Loucy (cell line): Measurements from ENCODE around the gene NPVF.

ENCODE experiments used
- EZH2phosphoT487 ChIP-seq: fragments of 200-600 bp; IDR thresholded peaks from 2 replicates; pipeline ENCODE4 v1.6.1; 2018; ENCODE audit warnings: antibody characterized with exemption, mild to moderate bottlenecking, moderate library complexity, borderline replicate concordance
- TF ChIP-seq, protein P1 (sequence below): fragments of 200-600 bp; sonication (generic); conservative IDR thresholded peaks from 2 replicates; pipeline ENCODE4 v1.5.1; 2014; ENCODE audit warnings: mild to moderate bottlenecking, antibody characterized with exemption, low read length

DNA sequence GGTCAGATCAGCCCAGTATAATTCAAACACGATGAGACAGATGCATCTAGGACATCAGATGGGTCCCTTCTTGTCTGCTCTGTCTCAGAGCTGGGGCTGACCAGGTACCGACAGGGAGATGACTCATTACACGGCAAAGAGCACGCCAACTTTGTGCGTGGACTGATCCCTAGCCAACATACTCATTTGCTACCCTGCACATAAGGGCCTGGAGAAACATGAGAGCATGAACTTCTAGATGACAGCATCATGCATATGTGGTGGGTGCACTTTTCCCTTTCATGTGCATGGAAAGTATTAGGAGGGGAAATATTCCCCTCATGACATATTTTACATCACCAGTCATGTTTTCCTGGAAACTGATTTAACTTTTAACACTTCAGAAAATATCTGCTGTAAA lies 35.1 kb upstream of the NPVF start:
- TF ChIP-seq, protein P1, sequence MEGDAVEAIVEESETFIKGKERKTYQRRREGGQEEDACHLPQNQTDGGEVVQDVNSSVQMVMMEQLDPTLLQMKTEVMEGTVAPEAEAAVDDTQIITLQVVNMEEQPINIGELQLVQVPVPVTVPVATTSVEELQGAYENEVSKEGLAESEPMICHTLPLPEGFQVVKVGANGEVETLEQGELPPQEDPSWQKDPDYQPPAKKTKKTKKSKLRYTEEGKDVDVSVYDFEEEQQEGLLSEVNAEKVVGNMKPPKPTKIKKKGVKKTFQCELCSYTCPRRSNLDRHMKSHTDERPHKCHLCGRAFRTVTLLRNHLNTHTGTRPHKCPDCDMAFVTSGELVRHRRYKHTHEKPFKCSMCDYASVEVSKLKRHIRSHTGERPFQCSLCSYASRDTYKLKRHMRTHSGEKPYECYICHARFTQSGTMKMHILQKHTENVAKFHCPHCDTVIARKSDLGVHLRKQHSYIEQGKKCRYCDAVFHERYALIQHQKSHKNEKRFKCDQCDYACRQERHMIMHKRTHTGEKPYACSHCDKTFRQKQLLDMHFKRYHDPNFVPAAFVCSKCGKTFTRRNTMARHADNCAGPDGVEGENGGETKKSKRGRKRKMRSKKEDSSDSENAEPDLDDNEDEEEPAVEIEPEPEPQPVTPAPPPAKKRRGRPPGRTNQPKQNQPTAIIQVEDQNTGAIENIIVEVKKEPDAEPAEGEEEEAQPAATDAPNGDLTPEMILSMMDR = no peak
- no peak for TF ChIP-seq EZH2phosphoT487
